Naive thymus-derived CD4-positive, alpha-beta T cell (primary cell): Measurements from ENCODE around the gene SFMBT2. TPM values are rescaled to one million over a fixed set of nuclear protein-coding genes. Genes with fewer than 3 reads are reported as not detected.

Source experiments
- ATAC-seq: fragments of 150-1000 bp; cut with Tn5 transposase; 2 replicates; pipeline ENCODE4 v1.10.0; 2021; ENCODE audit warnings: mild to moderate bottlenecking, moderate library complexity
- CTCF ChIA-PET: fragments of 350-600 bp; sonication (Branson Sonifier 250); formaldehyde crosslinking; loops from one replicate; lab custom pipeline; 2021; ENCODE audit warnings: antibody characterized with exemption; lab: Charles Lee
- POLR2A ChIA-PET: fragments of 350-600 bp; sonication (Branson Sonifier 250); formaldehyde crosslinking; loops from one replicate; lab custom pipeline; 2021; ENCODE audit warnings: antibody characterized with exemption, inconsistent platforms; lab: Charles Lee
- DNase-seq, 9 donors: peaks; one replicate each; pipeline versions ENCODE4 v3.0.0 to v3.0.0-alpha.2; 2020 to 2022; ENCODE audit warnings: mixed read lengths in 1 of 9
- H3K27ac ChIP-seq: one replicate; pipeline ENCODE4 v1.7.0; 2013; ENCODE audit warnings: mild to moderate bottlenecking, low read depth, low read length, moderate library complexity
- H3K27me3 ChIP-seq, 2 donors: one replicate each; pipeline ENCODE4 v1.7.0; 2013; ENCODE audit warnings: low read length in 2 of 2, mild to moderate bottlenecking in 2 of 2, moderate library complexity in 2 of 2; ENCODE audit not compliant: control insufficient read depth in 2 of 2, insufficient read depth in 2 of 2
- H3K36me3 ChIP-seq, 3 experiments: 1 replicate in 2 of 3; 2 replicates in 1 of 3; pipeline ENCODE4 v1.7.0; 2013; ENCODE audit warnings: low read length in 3 of 3, mild to moderate bottlenecking in 3 of 3, moderate library complexity in 1 of 3; ENCODE audit not compliant: insufficient read depth in 3 of 3, control insufficient read depth in 2 of 3
- H3K4me1 ChIP-seq, 2 donors: one replicate each; pipeline ENCODE4 v1.7.0; 2013; ENCODE audit warnings: low read length in 2 of 2, mild to moderate bottlenecking in 2 of 2, moderate library complexity in 1 of 2; ENCODE audit not compliant: control insufficient read depth in 2 of 2, insufficient read depth in 2 of 2
- H3K4me3 ChIP-seq: 2 replicates; pipeline ENCODE4 v1.7.0; 2013; ENCODE audit warnings: mild to moderate bottlenecking, low read length
- H3K9me3 ChIP-seq, 3 experiments: 1 replicate in 2 of 3; 2 replicates in 1 of 3; pipeline ENCODE4 v1.7.0; 2013; ENCODE audit warnings: low read length in 3 of 3; ENCODE audit not compliant: control insufficient read depth in 2 of 3
- H3K27ac Mint-ChIP-seq, 9 donors: one replicate each; pipeline ENCODE4 v1.8.0; 2020 to 2022; ENCODE audit warnings: mixed read lengths in 9 of 9, mild to moderate bottlenecking in 8 of 9, moderate library complexity in 5 of 9, inconsistent platforms in 2 of 9
- H3K27me3 Mint-ChIP-seq, 5 donors: one replicate each; pipeline ENCODE4 v1.8.0; 2021 to 2022; ENCODE audit warnings: mixed read lengths in 5 of 5, mild to moderate bottlenecking in 1 of 5
- H3K36me3 Mint-ChIP-seq, 5 donors: one replicate each; pipeline ENCODE4 v1.8.0; 2020 to 2022; ENCODE audit warnings: mixed read lengths in 5 of 5, mild to moderate bottlenecking in 3 of 5, inconsistent platforms in 1 of 5
- H3K4me1 Mint-ChIP-seq, 7 donors: one replicate each; pipeline ENCODE4 v1.8.0; 2020 to 2022; ENCODE audit warnings: mixed read lengths in 7 of 7, mild to moderate bottlenecking in 3 of 7, inconsistent platforms in 1 of 7
- H3K4me3 Mint-ChIP-seq, 10 donors: one replicate each; pipeline ENCODE4 v1.8.0; 2020 to 2022; ENCODE audit warnings: mild to moderate bottlenecking in 10 of 10, mixed read lengths in 10 of 10, moderate library complexity in 6 of 10, inconsistent platforms in 2 of 10
- H3K9me3 Mint-ChIP-seq, 11 donors: one replicate each; pipeline ENCODE4 v1.8.0; 2020 to 2022; ENCODE audit warnings: mixed read lengths in 11 of 11, mild to moderate bottlenecking in 4 of 11, inconsistent platforms in 1 of 11, moderate library complexity in 1 of 11
- intact Hi-C, 2 donors: fragments of 100-400 bp; cut with micrococcal nuclease; formaldehyde crosslinking; loops; one replicate each; pipeline ENCODE4 v1.15.1; 2023
- polyA plus RNA-seq, 2 donors: library from polyadenylated mRNA; unstranded; fragments of 300-500 nt; fragmentation: Illumina TruSeq; gene quantifications; one replicate each; pipeline ENCODE4 v1.2.3, GENCODE V29; 2021
- total RNA-seq, 6 experiments: library from RNA in 5 of 6; stranded (reverse) in 5 of 6; gene quantifications; 1 replicate in 5 of 6; 2 replicates in 1 of 6; pipeline ENCODE4 v1.2.3 and lab custom pipeline; 2021 to 2026

SFMBT2 gene
- total and polyA plus RNA-seq, 7 experiments from 2014 or later, result 7.4 to 50.9 (median 39.2) TPM

DNA sequence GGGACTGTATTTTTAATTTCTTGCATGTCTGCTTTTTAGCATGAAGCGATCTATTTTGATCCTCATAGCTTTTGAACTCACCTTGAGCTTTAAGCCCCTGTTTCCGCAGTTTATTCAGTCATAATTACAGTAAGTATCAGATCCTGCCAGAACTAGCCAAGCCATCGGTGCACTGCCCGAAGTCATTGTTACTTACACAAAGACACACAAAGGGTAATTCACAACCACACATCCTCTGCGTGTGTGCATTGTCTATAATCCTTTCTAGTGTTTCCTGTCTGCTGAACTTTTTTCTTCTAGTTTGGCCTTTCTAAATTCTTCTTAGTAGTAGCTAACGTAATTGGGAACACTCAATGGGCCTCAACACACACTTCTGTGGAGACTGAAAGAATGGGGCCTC lies 133.0 kb downstream of the SFMBT2 start:
- Mint-ChIP-seq H3K4me1 (peaks cover 42 to 88% (median 80%) of the 10 kb centered on the region in 7 donors), H3K36me3 (peaks cover 0 to 54% (median 34%) of the 10 kb centered on the region in 5 donors), H3K4me3 (peak overlapping the region in 2 of 10 donors; percentile 8 to 49), H3K9me3 (no peaks in the 10 kb centered on the region), H3K27me3 (no peaks in the 10 kb centered on the region), H3K27ac (peak overlapping the region; percentile 21 to 86 (median 67))
- Histone ChIP-seq H3K36me3 (peaks cover 0 to 19% (median 0%) of the 10 kb centered on the region in 3 experiments), H3K4me1 (peaks cover 0 to 12% of the 10 kb centered on the region in 2 donors), H3K9me3 (no peaks in the 10 kb centered on the region), H3K27ac (no peak overlapping the region), H3K27me3 (no peaks in the 10 kb centered on the region), H3K4me3 (no peak overlapping the region)
- ChIA-PET POLR2A (interaction anchor here (0.6 kb wide), 1 partner anchor 38 kb away, joined by 3 read pairs; no protein-coding TSS in a partner anchor), CTCF (no interaction called here)
- DNase-seq (no peak), ATAC-seq (no peak)
- intact Hi-C loops, result loop anchor here in 1 of 2 donors (10.0 kb wide), 1 partner anchor 1983 kb away; no protein-coding TSS in a partner anchor

- ATAC-seq (no peak), DNase-seq (no peak)
- Histone ChIP-seq H3K4me1 (peaks cover 2 to 16% of the 10 kb centered on the region in 2 donors), H3K9me3 (no peaks in the 10 kb centered on the region), H3K27me3 (no peaks in the 10 kb centered on the region), H3K27ac (peak overlapping the region; percentile 36), H3K4me3 (no peak overlapping the region), H3K36me3 (peaks cover 0 to 16% (median 0%) of the 10 kb centered on the region in 3 experiments)
- intact Hi-C loops, result loop anchor here in 1 of 2 donors (10.0 kb wide), 1 partner anchor 1983 kb away; no protein-coding TSS in a partner anchor
- no peaks in the 10 kb centered on the region for H3K27me3 Mint-ChIP-seq
- peaks cover 45 to 89% (median 82%) of the 10 kb centered on the region in 7 donors for H3K4me1 Mint-ChIP-seq
- H3K36me3 Mint-ChIP-seq, result peaks cover 0 to 54% (median 33%) of the 10 kb centered on the region in 5 donors
- H3K27ac Mint-ChIP-seq, result peak overlapping the region in 7 of 9 donors; percentile 41 to 86 (median 72)
- POLR2A ChIA-PET, result interaction anchor here (0.6 kb wide), 1 partner anchor 38 kb away, joined by 3 read pairs; no protein-coding TSS in a partner anchor
- CTCF ChIA-PET, result no interaction called here
- H3K4me3 Mint-ChIP-seq, result no peak overlapping the region
- H3K9me3 Mint-ChIP-seq, result no peaks in the 10 kb centered on the region
Measured at GRCh38 chr10:7277432-7277831, 133.4 kb downstream of the SFMBT2 start.

DNA sequence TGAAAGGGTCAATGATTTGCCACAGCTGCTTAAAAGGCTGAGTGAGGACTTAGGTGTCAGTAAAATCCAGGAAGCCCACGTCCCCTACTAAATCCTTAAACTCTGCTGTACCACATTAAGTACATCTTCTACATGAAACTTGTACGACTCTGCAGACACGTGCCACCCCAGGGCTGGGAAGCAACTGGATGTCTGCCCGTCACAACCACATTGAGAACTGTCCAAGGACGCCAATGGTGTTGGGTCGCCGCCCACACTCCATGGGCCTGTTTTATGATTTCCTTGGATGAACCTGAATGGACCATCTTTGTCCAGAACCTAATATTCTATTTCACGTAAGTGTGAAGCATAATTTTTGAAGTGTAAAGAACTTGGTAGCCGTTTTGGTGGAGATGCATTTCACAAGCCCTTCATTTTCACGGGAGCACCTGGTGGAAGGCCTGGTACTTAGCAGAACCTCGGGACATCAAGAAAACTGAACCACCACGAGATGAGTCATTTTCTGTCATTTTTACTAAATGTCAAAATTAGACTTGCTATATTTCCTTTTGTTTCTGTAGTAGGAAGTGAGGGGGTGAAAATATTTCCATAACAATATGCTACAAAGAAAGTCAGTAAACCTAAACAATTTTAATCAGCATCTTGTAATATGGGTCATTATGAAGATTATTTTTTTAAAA lies 134.9 kb downstream of the SFMBT2 start:
- intact Hi-C loops, result loop anchor here in 1 of 2 donors (10.0 kb wide), 1 partner anchor 1981 kb away; no protein-coding TSS in a partner anchor
- DNase-seq (no peak), ATAC-seq (no peak)
- ChIA-PET POLR2A (interaction anchor here (1.1 kb wide), 1 partner anchor 60 kb away, joined by 3 read pairs; no protein-coding TSS in a partner anchor), CTCF (no interaction called here)
- Histone ChIP-seq H3K27me3 (no peaks in the 10 kb centered on the region), H3K4me3 (no peak overlapping the region), H3K27ac (no peak overlapping the region), H3K4me1 (peaks cover 11 to 30% of the 10 kb centered on the region in 2 donors), H3K36me3 (peaks cover 0 to 16% (median 0%) of the 10 kb centered on the region in 3 experiments), H3K9me3 (no peaks in the 10 kb centered on the region)
- peaks cover 46 to 92% (median 85%) of the 10 kb centered on the region in 7 donors for H3K4me1 Mint-ChIP-seq
- H3K36me3 Mint-ChIP-seq, result peaks cover 8 to 55% (median 41%) of the 10 kb centered on the region in 5 donors
- peak overlapping the region; percentile 15 to 86 (median 65) for H3K27ac Mint-ChIP-seq
- no peaks in the 10 kb centered on the region for H3K27me3 Mint-ChIP-seq
- H3K9me3 Mint-ChIP-seq, result peaks cover 0 to 10% (median 0%) of the 10 kb centered on the region in 11 donors
- no peak overlapping the region for H3K4me3 Mint-ChIP-seq

- Histone ChIP-seq H3K9me3 (no peaks in the 10 kb centered on the region), H3K36me3 (peaks cover 0 to 16% (median 0%) of the 10 kb centered on the region in 3 experiments), H3K27me3 (no peaks in the 10 kb centered on the region), H3K4me3 (no peak overlapping the region), H3K4me1 (peaks cover 11 to 39% of the 10 kb centered on the region in 2 donors), H3K27ac (no peak overlapping the region)
- POLR2A ChIA-PET, result interaction anchor here (1.5 kb wide), 1 partner anchor 9 kb away, joined by 6 read pairs; no protein-coding TSS in a partner anchor
- no peak for DNase-seq
- H3K4me1 Mint-ChIP-seq, result peaks cover 45 to 93% (median 87%) of the 10 kb centered on the region in 7 donors
- H3K27ac Mint-ChIP-seq, result peak overlapping the region in 7 of 9 donors; percentile 1 to 86 (median 84)
- no peak for ATAC-seq
- intact Hi-C loops, result loop anchor here in 1 of 2 donors (5.0 to 10.0 kb wide), 2 partner anchors 113 to 1979 kb away; no protein-coding TSS in a partner anchor
- peak overlapping the region in 2 of 10 donors; percentile 9 to 52 for H3K4me3 Mint-ChIP-seq
- CTCF ChIA-PET, result interaction anchor here (0.9 kb wide), 1 partner anchor 14 kb away, joined by 3 read pairs; no protein-coding TSS in a partner anchor
- peaks cover 8 to 49% (median 37%) of the 10 kb centered on the region in 5 donors for H3K36me3 Mint-ChIP-seq
- no peaks in the 10 kb centered on the region for H3K27me3 Mint-ChIP-seq
- peaks cover 0 to 10% (median 3%) of the 10 kb centered on the region in 11 donors for H3K9me3 Mint-ChIP-seq
Measured at GRCh38 chr10:7274293-7274692, 136.5 kb downstream of the SFMBT2 start.

- no peaks in the 10 kb centered on the region for H3K9me3 ChIP-seq
- intact Hi-C loops, result loop anchor here in 1 of 2 donors (5.0 to 10.0 kb wide), 2 partner anchors 115 to 1977 kb away; no protein-coding TSS in a partner anchor
- POLR2A ChIA-PET, result interaction anchor here (1.0 to 1.9 kb wide), 5 partner anchors 13 to 139 kb away, joined by 4 to 7 read pairs (median 5); partner anchors contain the start of gene SFMBT2
- peaks cover 11 to 36% of the 10 kb centered on the region in 2 donors for H3K4me1 ChIP-seq
- ATAC-seq (peak; percentile 55), DNase-seq (peak in 7 of 9 donors; percentile 23 to 64 (median 44))
- Mint-ChIP-seq H3K27me3 (no peaks in the 10 kb centered on the region), H3K36me3 (peaks cover 8 to 42% (median 30%) of the 10 kb centered on the region in 5 donors), H3K4me3 (peak overlapping the region; percentile 45 to 74 (median 68)), H3K9me3 (peaks cover 0 to 10% (median 3%) of the 10 kb centered on the region in 11 donors), H3K27ac (peak overlapping the region; percentile 84 to 95 (median 88)), H3K4me1 (peaks cover 38 to 88% (median 73%) of the 10 kb centered on the region in 7 donors)
- no peaks in the 10 kb centered on the region for H3K27me3 ChIP-seq
- CTCF ChIA-PET, result interaction anchor here (0.6 to 1.1 kb wide), 4 partner anchors 43 to 1016 kb away, joined by 3 to 4 read pairs (median 3); no protein-coding TSS in a partner anchor
- no peak overlapping the region for H3K4me3 ChIP-seq
- H3K36me3 ChIP-seq, result peaks cover 0 to 20% (median 0%) of the 10 kb centered on the region in 3 experiments
- H3K27ac ChIP-seq, result peak overlapping the region; percentile 34
Measured at GRCh38 chr10:7272008-7272407, 138.8 kb downstream of the SFMBT2 start.

GRCh38 chr10:7269988-7270387 lies 140.8 kb downstream of the SFMBT2 start:
- Mint-ChIP-seq H3K27ac (peak overlapping the region; percentile 84 to 97 (median 89)), H3K4me3 (peak overlapping the region in 9 of 10 donors; percentile 58 to 74 (median 69)), H3K36me3 (peaks cover 8 to 35% (median 30%) of the 10 kb centered on the region in 5 donors), H3K4me1 (peaks cover 36 to 74% (median 63%) of the 10 kb centered on the region in 7 donors), H3K9me3 (peaks cover 0 to 10% (median 3%) of the 10 kb centered on the region in 11 donors), H3K27me3 (no peaks in the 10 kb centered on the region)
- Histone ChIP-seq H3K4me3 (no peak overlapping the region), H3K9me3 (no peaks in the 10 kb centered on the region), H3K27ac (peak overlapping the region; percentile 57), H3K4me1 (peaks cover 11 to 36% of the 10 kb centered on the region in 2 donors), H3K36me3 (peaks cover 0 to 16% (median 0%) of the 10 kb centered on the region in 3 experiments), H3K27me3 (no peaks in the 10 kb centered on the region)
- POLR2A ChIA-PET, result interaction anchor here (0.9 kb wide), 1 partner anchor 242 kb away, joined by 3 read pairs; no protein-coding TSS in a partner anchor
- ATAC-seq (no peak), DNase-seq (no peak)
- CTCF ChIA-PET, result interaction anchor here (0.6 to 1.2 kb wide), 2 partner anchors 36 to 1567 kb away, joined by 3 read pairs; no protein-coding TSS in a partner anchor
- intact Hi-C loops, result loop anchor here (1.0 to 10.0 kb wide), 14 partner anchors 10 to 1975 kb away; no protein-coding TSS in a partner anchor
